HG03378 (cell line): ENCODE measurements around the gene R3HDM2.

Experiments used
- ATAC-seq: cut with Tn5 transposase; IDR thresholded peaks from one replicate; pipeline ENCODE4 v1.9.1; 2021; ENCODE audit warnings: mild to moderate bottlenecking, moderate library complexity; ENCODE audit not compliant: unreplicated experiment

The R3HDM2 gene

GRCh38 chr12:57467212-57467874 is 36.5 kb upstream of the R3HDM2 start:
- ATAC-seq: no peak

- ATAC-seq: no peak
These were observed 35.1 kb upstream of the R3HDM2 start for GRCh38 chr12:57465747-57466505.

DNA sequence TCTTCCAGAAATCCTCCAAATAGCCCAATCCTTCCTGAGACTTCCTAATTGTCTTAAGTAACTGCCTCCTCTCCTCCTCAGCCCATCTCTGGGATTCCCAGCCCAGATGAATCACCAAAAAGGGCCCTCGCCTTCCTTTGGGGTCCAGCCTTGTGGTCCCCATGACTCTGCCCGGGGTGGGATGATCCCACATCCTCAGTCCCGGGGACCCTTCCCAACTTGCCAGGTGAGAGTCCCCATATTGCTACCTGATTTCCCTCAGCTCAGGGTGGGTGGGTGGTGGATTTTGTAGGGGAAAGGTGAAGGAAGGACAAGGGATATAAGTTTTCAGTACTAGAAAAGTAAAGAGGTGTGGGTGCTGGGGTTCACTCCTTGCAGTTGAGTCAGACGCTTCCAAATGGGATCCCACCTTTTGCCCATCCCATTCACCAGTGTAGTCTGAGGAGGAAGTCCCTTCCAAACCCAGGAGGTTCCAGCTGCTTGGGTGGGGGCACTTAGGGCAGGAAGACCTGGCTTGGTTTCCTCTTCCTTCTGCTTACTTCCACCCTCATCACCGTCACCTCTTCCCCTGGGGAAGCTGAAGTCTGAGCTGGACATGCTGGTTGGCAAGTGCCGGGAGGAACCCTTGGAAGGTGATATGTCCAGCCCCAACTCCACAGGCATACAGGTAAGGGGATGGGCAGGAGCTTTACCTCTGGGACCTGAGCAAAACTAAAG is 34.3 kb upstream of the R3HDM2 start:
- no peak for ATAC-seq

- ATAC-seq: no peak
These were observed 33.7 kb upstream of the R3HDM2 start for GRCh38 chr12:57464569-57464968.

DNA sequence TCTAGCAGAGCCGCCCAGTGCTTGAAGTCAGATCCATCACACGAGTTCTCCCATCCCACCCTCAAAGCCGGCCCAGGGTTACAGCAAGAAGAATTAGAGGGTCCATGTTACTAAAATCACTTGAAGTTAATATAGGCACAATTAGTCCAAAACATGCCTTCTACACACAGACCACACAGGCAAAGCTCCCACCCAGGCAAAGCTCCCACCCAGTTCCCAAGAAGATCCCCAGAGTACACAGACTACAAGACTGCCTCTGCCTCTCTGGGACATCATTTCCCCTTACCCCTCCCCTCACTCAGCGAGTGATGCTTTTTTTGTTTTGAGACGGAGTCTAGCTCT is 32.0 kb upstream of the R3HDM2 start:
- no peak for ATAC-seq

- peak; percentile 55 for ATAC-seq
These were observed 31.5 kb upstream of the R3HDM2 start for GRCh38 chr12:57462251-57462911.

DNA sequence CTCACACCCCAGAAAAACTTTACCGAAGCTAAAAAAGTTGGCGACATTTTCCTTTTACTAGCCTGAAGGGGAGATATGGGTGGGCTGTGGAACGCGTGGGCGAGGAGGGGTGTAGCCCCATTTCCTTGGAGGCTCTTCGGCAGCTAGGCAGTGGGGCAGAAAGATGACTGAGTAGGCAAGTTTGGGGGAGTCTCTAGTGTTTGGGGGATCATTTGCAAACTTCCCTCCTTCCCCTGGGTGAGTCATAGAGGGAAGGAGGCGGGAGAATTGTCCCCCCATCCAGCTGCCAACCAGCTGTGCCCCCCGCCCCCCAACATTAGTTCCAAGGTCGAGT is 31.0 kb upstream of the R3HDM2 start:
- ATAC-seq: no peak

- no peak for ATAC-seq
These were observed 30.6 kb upstream of the R3HDM2 start for GRCh38 chr12:57461276-57461916.

GRCh38 chr12:57460841-57461275 is 30.0 kb upstream of the R3HDM2 start:
- ATAC-seq: no peak

DNA sequence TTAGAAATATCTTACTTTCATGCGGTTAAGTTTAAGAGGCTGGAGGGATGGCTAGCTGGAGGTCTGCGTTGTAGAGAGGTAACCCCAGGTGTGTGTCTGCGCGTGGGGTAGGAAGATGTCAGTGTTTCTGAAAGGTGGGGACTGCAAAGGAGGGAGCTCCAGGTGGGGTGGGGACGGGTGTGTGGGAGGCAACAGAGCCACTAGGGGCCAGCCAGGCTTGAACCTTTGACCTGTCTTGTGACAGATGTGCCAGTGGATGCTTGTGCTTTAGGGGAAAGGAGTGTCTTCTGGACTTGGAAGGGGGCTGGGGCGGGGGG is 29.6 kb upstream of the R3HDM2 start:
- ATAC-seq: no peak

DNA sequence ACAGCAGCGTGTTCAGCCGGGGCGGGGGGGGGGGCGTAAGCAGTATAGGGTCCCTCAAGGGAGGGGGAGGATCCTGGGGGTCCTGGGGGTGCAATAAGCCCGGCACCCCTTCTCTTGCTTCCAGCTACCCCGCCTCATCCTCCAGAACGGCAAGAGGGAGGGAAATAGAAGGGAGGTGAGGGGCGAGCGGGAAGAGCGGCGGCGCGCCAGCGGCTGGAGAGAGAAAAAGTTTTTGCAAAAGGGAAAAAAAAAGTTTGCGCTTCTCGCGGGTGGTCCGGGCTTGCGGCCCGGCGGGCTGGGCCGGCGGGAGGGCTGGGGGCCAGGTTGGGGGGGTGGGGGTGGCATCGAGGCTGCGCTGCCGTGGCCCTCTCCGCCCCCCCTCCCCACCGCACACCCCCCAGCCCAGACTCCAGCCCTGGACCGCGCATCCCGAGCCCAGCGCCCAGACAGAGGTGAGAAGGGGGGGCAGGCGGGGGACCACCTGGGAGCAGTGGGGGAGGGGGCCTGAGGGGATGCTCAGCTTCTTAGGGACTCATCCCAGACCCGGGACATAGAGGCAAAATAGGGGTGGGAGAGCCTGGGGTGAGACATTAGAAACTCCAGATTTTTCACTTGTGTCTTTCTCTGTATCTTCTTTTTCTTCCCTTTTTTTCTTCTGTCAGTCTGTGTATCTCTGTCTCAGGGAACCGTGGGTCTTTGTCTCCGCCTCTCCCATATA is 29.1 kb upstream of the R3HDM2 start, which contains the start of gene GLI1:
Gene GLI1, plus strand, starts transcription at position 36 of the 718 bp plus-strand sequence. CDS start 3,907 bp downstream, outside the sequence.
- ATAC-seq: no peak

- ATAC-seq: peak; percentile 66
These were observed 28.4 kb upstream of the R3HDM2 start for GRCh38 chr12:57459055-57459749.

DNA sequence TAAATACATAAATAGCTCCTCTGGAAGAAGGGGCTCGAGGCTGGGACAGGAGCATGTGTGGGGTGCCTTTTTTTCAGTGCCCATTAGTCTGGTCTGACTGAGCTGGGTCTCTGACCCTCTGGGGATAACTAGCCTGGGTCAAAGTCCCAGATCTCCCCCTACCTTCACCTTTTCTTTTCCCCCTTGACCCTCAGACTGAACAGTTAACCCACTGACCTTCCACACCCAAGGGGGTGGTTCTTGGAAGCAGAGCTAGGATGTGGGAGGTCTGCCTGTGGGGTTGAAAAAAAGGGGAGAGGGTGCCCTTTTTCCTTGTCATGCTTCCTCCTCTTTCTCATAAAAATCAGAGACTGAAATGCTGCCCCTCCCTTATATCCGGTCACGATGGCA is 27.8 kb upstream of the R3HDM2 start:
- no peak for ATAC-seq

DNA sequence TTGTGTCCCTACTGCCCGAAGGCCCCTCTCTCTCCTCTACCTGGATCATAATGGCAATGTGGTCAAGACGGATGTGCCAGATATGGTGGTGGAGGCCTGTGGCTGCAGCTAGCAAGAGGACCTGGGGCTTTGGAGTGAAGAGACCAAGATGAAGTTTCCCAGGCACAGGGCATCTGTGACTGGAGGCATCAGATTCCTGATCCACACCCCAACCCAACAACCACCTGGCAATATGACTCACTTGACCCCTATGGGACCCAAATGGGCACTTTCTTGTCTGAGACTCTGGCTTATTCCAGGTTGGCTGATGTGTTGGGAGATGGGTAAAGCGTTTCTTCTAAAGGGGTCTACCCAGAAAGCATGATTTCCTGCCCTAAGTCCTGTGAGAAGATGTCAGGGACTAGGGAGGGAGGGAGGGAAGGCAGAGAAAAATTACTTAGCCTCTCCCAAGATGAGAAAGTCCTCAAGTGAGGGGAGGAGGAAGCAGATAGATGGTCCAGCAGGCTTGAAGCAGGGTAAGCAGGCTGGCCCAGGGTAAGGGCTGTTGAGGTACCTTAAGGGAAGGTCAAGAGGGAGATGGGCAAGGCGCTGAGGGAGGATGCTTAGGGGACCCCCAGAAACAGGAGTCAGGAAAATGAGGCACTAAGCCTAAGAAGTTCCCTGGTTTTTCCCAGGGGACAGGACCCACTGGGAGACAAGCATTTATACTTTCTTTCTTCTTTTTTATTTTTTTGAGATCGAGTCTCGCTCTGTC is 26.1 kb upstream of the R3HDM2 start:
- ATAC-seq: no peak

DNA sequence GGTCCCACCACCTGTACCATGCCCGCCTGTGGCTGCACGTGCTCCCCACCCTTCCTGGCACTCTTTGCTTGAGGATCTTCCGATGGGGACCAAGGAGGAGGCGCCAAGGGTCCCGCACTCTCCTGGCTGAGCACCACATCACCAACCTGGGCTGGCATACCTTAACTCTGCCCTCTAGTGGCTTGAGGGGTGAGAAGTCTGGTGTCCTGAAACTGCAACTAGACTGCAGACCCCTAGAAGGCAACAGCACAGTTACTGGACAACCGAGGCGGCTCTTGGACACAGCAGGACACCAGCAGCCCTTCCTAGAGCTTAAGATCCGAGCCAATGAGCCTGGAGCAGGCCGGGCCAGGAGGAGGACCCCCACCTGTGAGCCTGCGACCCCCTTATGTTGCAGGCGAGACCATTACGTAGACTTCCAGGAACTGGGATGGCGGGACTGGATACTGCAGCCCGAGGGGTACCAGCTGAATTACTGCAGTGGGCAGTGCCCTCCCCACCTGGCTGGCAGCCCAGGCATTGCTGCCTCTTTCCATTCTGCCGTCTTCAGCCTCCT is 25.4 kb upstream of the R3HDM2 start:
- ATAC-seq: no peak

GRCh38 chr12:57455374-57456144 is 24.7 kb upstream of the R3HDM2 start:
- no peak for ATAC-seq

DNA sequence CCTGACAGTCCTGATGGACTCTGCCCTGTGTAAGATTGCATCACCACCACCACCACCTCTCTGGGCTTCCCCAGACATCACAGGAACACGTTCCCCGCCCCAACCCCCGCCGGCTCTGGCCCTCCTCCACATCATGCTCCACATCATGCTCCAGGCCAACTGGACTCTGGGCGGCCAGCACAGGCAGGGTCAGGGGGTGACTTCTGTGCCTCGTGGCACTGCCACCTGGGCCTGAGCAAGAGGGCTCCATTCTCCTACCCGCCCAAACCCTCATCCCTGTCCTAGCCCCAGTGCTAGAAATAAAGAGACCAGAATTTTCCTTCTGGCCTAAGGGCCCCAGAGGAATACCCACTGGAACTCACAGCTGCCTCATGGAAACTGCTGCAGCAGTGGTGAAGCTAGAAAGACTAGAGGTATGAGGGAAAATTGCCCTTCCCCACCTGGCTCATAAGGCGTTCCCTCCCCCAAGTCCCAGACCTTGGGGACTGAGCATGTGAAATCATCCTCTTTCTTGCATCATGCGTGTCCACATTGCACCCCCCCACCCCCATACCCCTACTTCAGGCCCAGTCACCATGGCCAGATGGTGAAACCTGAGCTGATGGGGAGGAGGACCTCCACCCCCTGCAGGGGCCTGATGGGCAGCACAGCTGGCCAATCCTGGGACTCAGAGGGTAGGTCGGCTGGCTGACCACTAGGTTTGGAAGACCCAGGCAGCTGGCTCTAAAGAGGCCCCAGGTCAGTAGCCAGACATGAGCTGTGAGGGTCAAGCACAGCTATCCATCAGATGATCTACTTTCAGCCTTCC is 23.9 kb upstream of the R3HDM2 start, which contains the start of gene INHBE:
Gene INHBE, plus strand, starts transcription at position 742 of the 808 bp plus-strand sequence. CDS start 230 bp downstream, outside the sequence.
- no peak for ATAC-seq
